Body of pancreas (tissue), 4 donors: ENCODE data around the gene HIVEP2.

Source experiments
- CTCF ChIP-seq, 7 experiments: fragments of 450-650 bp in 4 of 7; fragments of 200-600 bp in 3 of 7; sonication (generic) in 3 of 7; IDR thresholded peaks; one replicate each; pipeline ENCODE4 v1.5.1; 2016 to 2019; ENCODE audit warnings: antibody characterized with exemption in 7 of 7
- POLR2A ChIP-seq, 3 donors: fragments of 450-650 bp; IDR thresholded peaks; one replicate each; pipeline ENCODE4 v1.6.1; 2016; ENCODE audit warnings: antibody characterized with exemption in 3 of 3, mild to moderate bottlenecking in 2 of 3

- TF ChIP-seq CTCF (IDR thresholded peaks at IDR 0.05) = peak; percentile 21 to 65 (median 61)
- peak in 1 of 3 donors; percentile 7 for TF ChIP-seq POLR2A (IDR thresholded peaks at IDR 0.05)
Measured at GRCh38 chr6:142942805-142943227, 2.2 kb downstream of the HIVEP2 start.
